Activated CD4-positive, alpha-beta T cell treated with anti-CD3 and anti-CD28 coated beads, Interleukin-10, Interleukin-2, amounts not matched to agents 100 ng/mL and 50 ng/mL, durations not matched to agents 16 hours and 8 hours (primary cell): ENCODE measurements around the gene GAK.

Experiments
- DNase-seq: peaks from one replicate; pipeline ENCODE4 v3.0.0-alpha.2; 2020

Gene GAK

GRCh38 chr4:964346-965025 lies 32.4 kb upstream of the GAK start:
- no peak for DNase-seq

GRCh38 chr4:963276-964225 lies 31.4 kb upstream of the GAK start:
- DNase-seq = no peak

DNA sequence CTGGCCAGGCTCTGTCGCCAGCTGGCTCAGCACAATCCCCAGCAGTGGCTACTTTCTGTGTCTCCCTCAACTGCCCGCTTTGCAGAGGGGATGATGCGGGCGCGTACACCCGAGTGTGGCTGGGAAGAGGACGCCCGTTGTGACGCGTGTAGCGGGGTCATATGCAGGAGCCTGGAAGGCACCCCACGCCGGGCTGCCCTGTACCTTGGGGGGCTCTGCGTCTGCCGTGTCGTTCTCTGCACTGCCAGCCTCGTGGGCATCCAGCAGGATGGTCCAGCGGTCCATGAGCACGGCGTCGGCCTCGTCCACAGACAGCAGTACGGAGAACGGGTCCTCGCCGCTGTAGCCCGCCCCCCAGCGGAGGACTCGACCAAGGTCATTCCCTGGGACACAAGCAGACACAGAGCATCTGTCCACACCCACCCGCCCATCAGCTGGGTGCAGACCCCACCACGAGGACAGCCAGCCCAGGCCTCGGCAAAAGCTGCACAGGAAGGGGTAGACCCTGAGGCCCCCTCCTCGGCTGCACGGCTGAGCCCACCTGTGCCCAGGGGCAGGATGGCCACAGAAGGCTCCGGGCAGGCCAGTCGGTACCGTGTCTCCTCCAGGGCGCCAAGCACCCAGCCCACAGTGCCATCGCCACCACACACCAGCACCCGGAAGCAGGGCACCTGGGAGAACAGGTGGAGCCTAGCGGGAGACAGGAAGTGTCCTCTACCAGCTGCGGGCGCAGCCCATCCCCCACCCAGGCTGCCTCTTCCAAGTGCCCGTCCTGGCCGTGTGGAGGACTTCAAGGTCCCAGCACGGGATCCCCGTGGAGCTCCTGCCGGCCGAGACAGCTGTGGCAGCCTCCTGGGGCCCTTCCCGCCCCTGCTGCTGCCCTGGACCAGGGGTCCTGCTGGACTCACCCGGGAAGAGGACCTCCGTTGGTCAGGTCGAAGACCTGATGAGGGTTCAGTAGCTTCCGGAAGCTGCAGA lies 30.4 kb upstream of the GAK start:
- DNase-seq = no peak

- no peak for DNase-seq
Observed at GRCh38 chr4:961351-962230, 29.5 kb upstream of the GAK start.

DNA sequence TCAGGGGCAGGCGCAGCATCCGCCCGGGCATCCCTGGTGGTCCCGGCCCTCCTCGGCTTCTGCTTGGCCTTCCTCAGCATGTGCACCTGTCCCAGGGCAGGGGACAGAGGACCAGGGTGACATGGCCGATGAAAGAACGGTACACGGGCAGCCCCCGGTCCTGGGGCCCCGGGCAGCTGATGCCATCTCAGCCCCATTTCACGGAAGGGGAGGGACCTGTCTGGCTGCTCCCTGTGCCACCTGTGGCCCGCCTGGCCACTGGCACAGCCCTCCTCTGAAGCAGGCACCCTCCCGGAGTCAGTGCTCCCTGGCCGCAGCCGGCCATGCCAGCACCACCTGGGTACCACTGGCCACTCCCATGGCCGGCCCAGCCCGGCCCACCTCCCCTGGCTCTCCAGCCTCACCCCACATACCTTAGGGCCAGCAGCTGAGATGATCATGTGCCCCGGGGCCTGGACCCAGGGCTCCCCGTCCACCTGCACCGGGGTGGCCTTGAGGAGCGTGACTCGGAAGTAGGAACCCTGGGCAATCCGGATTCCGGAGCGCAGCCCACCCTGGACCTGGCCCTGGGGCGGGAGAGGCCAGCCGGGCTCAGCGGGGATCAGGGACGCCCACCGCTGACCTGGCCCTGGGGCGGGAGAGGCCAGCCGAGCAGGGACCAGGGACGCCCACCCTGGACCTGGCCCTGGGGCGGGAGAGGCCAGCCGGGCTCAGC lies 28.7 kb upstream of the GAK start:
- no peak for DNase-seq

GRCh38 chr4:960140-960635 lies 28.1 kb upstream of the GAK start:
- no peak for DNase-seq

DNA sequence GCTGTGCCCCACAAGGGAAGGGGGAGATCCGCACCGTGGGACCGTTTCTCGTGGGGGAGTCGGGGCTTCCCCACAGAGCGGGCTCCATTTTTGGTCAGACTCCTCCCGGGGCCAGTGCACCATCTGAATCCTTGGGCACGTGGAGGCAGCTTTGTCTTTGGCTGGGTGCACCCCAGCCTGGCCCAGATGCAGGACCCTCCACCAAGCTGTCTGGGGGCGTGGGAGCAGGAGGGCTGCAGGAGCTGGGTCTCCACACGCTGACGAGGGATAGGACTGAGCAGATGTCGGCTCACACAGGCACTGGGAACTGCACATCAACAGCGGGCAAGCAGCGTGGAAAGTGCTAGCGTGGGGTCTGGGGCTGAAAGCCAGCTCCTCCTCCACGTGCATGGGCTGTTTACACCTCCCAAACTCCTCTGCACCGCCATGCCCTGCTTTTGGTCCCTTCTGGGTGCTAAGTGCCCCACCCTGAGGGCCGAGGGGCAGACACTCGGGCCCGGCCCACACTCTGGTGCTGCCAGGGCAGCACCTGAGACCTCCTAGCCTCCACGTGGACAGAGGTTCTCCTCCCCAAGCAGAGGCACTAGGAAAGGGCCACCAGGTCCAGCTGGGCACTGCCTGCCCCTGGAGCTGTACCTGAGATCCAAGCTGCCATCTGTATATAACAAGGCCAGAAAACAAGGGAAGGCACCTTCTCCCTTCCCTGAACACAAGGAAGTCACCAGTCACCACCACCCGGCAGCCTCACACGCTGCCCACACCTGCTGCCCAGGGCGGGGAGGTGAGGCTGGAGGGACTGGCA lies 27.4 kb upstream of the GAK start:
- DNase-seq = no peak

DNA sequence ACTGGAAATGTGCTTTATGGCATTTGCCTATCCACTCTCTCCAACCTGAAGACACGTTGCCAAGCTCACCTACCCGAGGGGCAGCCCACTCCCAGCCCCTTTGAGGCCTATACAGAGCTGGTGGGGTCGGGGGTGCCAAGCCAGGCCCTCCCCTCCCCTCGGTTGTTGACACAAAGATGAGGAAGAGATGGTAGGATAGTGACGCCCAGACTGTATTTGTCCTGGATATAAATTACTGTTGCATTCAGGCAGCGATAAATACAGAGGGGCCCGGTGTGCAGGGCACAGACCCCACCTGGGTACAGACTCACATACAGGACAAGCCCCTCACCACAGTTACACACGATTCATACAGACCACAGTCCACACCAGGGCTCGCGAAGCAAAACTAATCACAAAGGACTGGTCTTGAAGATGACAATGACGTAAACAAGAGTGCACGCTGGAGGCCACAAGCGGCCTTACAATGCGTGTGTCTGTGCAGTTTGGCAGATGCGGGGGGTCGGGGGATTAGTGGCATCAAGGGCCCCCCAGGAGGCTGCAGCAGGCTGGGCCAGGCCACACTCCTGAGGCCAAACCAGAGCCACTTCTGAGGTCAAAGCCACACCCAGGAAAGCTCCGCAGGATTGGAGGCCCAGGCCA lies 26.7 kb upstream of the GAK start:
- DNase-seq = no peak

DNA sequence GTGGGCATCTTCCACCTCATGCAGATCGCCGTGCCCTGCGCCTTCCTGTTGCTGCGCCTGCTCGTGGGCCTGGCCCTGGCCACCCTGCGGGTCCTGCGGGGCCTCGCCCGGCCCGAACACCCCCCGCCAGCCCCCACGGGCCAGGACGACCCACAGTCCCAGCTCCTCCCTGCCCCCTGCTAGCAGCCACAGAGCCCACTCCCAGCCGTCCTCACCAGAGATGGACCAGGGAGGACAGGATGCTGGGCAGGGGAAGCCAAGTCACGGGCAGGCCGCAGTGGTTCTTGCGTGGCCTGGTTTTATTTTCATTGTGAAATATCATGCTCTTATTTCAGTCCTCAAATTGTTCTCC lies 26.2 kb upstream of the GAK start:
- no peak for DNase-seq

- DNase-seq = no peak
Observed at GRCh38 chr4:957581-958313, 25.6 kb upstream of the GAK start.

DNA sequence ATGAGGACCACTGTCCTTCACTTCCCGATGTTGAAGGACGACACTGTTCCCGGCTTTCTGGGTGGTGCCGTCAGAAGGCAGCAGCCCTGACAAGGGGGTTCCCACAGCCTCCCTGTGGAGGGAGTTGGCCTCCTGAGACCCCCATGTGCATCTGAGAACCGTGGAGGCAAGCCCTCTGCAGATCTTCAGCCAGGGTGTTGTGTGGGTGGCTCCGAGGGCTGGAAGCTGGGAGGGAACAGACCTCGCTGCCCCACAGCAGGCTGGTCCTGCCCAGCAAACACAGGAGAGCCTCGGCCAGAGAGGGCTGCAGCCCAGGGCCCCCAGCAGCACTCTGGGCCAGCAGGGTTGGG lies 25.1 kb upstream of the GAK start:
- DNase-seq = no peak

DNA sequence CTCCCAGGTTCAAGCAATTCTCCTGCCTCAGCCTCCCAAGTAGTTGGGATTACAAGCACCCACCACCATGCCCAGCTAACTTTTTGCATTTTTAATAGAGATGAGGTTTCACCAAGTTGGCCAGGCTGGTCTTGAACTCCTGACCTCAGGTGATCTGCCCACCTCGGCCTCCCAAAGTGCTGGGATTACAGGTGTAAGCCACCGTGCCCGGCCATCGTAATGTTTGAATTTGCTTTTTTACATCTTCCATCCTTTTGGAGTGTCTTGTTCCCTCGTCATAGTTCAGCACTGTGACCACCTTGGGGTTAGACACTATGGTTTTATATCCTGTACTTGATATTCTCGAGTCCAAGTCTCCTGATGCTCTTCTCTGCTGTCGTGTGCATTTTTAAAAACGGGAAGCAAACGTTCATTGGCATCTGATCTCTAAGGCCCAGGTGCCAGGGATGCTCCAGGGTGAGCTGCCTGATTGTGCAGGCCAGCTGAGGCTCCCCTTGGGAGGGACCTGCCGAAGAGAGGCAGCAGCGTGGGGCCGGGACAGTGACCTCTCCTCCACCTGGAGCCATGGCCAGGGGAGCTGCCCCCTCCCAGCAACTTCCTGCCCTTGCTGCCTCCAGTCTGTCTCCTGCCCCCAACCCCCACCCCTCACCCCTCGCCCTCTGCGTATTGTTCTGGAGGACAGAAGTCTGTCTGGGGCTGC lies 24.6 kb upstream of the GAK start:
- DNase-seq = no peak

- no peak for DNase-seq
Observed at GRCh38 chr4:955931-956381, 23.8 kb upstream of the GAK start.

DNA sequence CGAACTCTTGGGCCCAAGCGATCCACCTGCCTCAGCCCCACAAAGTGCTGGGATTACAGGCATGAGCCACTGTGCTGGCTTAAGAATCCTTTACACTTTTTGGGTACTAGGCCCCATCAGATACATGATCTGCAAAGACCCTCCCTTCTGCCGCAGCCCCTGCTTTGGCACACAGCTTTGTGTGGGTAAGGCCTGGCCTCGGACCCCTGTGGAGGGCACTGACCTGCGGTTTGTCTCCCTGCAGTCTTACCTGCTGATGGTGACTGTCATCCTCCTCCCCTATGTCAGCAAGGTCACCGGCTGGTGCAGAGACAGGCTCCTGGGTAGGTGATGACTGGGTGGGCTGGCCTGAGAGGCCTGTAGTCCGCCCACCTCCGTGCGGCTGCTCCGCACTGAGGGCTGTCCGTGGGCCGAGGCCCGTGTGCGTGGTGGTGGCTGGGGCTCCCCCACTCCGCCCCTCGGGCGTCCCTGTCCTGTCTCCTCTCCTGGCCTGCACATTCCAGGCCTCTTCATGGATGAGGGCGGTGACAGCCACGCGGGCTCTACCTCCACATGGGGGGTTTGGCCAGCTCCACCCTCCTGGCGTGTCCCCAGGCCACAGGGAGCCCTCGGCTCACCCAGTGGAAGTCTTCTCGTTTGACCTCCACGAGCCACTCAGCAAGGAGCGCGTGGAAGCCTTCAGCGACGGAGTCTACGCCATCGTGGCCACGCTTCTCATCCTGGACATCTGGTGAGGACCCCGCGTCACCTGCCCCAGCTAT lies 23.2 kb upstream of the GAK start:
- DNase-seq = no peak

GRCh38 chr4:954211-955020 lies 22.3 kb upstream of the GAK start:
- no peak for DNase-seq

DNA sequence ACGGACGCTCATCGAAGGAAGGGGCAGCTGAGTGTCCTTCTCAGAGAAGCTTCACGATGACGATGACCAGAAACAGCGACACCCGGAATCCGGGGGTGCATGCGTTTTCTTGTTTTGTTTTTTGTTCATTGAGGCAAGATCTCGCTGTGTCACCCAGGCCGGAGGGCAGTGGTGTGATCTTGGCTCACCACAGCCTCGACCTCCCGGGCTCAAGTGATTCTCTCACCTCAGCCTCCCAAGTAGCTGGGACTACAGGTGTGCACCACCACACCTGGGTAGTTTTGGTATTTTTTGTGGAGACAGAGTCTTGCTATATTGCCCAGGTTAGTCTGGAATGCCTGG lies 21.4 kb upstream of the GAK start:
- DNase-seq = no peak
